HuH-7 (cell line): ENCODE measurements around the gene UBIAD1.
"Not testable (repeated sequence)": the region's sequence is repeated elsewhere in the genome, so short reads cannot be mapped to it uniquely, and the experiment has no call there.

Experiments
- DNase-seq: peaks from one replicate; pipeline ENCODE4 v3.0.0; 2011; ENCODE audit warnings: low spot score

Gene UBIAD1

DNA sequence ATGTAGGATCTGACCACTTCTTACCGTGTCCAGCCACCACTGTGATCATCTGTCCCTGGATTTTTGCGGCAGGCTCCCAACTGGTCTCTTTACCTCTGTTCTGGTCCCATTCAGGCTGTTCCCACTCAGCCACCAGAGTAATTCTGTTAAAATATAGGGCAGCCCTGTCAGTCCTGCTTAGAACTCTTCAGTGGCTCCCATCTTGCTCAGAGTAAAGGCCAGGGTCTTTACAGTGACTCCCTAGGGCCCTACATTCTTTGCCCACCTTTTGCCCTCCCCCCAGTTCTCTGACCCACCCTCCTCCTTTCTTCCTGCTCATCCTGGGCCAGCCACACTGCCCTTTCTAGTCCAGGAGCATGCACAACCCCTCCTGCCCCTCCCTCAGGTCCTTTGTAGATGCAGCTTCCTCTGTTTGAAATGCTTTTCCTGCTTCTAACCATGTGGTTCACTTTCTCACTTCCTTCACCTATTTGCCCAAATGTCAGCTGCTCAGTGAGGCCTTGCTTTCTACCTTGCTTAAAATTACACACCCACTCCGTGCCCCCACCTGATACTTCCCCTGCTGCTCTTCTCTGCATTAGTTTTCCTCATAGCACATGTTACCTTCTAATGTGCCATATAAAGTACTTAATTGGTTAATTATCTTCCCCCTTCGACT, 7.8 kb downstream of the UBIAD1 start:
- no peak for DNase-seq

DNA sequence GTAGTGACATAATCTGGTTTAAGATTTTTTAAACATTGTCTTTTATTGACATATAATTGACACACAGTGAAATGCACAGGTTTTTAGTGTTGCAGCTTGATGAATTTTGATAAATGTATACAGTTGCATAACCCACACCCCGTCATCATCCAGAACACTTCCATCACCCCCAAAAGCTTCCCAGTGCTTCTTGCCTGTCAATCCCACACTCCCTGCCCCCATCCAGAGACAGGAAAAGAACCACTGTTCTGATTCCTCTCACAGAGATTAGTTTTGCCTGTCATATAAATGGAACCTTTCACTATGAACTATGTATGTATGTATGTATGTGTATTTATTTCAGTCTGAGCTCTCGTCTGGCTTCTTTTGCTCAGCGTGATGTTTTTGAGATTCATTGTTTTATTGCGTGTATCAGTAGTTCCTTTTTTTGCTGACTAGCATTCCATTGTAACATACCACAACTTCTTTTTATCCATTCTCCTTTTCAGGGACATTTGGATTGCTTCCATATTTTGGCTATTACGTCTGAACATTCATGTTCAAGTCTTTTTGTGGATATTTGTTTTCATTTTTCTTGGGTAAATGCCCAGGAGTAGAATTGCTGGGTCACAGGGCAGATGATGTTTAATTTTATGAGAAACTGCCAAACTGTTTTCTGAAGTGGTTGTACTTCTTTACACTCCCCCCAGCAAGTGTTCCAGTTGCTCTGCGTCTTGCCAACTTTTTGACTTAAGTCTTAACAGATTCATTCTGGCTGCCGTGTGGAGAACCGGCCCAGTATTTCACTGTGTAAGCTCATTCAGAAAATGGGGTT, 8.7 kb downstream of the UBIAD1 start:
- DNase-seq = no peak

DNA sequence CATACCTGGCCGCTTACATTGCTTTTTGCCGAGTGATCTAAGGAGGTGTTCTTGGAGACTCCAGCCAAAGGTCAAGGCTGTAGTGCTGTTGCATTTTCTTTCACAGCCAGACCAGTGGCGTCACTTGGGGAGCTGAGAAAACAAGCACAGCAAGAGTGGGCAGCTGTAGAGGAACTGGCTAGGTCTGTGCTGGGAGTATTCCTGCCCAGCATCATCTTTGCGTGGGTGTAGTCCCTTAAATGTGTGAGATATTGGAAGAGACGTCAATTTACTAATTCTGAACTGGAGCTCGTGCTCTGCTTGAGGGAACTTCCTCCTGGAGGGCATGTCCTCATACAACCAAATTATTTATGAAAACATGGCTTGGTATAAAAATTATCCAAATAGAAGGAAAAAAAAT, 10.2 kb downstream of the UBIAD1 start:
- DNase-seq = no peak

DNA sequence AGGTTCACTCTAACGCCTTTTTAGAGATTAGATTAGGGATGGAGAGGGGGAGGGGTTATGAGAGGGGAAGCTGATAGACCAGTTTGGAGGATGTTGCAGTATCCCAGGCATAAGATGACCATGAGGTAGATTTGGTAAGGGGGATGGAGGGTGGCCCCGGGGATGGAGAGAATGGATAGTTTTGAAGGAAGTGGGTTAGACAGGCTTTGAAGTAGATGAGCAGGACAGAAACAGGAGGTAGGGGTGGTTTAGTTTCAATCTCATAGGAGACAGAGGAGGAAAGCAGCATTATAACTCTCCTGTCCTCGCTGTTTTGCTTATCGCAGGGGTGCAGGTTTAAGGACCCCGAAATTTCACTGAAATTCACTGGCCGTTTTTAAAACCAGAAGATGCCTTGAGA, 11.8 kb downstream of the UBIAD1 start:
- no peak for DNase-seq

DNA sequence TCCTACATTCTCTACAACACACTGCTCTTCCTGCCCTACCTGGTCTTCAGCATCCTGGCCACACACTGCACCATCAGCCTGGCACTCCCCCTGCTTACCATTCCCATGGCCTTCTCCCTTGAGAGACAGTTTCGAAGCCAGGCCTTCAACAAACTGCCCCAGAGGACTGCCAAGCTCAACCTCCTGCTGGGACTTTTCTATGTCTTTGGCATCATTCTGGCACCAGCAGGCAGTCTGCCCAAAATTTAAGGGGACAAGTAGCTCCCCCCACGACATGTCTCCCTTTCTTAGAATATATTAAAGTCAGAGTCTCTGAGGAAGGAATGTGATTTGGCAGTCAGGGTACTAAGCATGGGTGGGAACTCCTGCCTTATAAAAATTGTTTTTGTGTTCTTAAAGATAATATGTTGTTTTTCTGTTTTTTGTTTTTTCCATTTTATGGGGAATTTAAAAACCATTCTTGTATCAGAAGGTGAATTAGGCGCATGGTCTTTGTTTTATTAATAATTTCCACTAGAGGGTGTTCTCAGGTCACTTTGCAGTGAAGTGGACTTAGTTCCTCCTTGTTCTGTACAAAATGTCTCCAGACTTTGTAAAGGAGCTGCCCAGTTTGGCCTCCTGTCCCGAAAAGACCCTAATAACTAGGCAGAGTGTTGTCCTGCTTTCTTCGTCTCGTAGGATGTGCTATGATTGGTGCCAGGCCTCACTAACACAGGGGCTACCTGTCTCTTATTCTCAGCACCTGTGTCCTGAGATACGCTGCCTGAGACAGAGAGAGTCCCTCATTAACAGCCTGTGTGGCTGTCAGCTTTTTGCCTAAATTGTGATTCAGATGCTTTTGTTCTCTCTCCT, 13.1 kb downstream of the UBIAD1 start:
- no peak for DNase-seq

DNA sequence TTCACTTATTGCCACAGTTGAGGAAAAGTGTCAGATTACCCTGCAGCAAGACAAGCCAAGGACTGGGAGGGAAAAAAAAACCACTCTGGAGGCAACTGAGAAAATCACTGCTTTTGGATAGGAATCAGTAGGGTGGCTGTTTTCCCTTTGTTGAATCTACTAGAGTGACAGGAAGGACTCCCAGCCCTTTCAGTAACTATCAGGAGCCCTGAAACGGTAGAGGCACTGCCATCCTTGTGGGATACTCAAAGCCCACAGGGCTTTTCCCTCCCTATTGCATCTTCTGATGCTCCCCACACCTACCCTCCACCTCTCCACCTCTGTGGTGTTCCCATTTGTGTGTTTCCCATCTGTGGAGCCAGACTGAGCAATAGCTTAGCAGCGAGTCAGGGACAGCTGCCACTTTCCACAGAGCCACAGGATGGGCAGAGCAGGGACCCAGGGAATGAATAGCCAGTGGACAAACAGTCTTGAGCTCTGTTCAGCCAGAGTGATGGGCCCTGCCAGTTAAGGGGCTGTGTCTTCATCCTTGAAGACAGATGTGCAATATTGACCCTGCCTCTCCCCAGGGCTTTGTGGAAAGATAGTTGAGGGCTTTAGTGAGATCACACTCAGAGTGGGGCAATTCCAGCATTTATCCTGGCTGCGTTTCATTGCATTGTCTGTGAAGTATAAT, 13.9 kb downstream of the UBIAD1 start:
- DNase-seq = no peak

DNA sequence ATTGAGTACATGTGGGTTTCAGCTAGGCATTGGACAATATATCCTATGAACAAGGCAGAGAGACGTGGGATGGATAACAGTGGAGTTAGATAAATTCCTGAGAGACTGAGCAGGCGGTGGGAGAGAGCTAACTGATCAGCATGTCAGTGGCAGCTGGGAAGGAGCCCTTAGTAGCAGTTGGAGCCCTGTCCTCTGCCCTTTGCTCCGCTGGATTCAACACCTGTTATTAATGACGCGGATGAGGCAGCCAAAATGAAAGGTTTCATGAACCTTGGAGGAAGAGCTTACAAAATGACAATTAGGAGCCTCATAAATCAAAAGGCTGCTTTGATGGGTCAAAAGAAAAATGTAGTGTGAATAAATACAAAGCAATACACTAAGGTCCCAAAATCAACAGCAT, 16.1 kb downstream of the UBIAD1 start:
- DNase-seq = no peak

DNA sequence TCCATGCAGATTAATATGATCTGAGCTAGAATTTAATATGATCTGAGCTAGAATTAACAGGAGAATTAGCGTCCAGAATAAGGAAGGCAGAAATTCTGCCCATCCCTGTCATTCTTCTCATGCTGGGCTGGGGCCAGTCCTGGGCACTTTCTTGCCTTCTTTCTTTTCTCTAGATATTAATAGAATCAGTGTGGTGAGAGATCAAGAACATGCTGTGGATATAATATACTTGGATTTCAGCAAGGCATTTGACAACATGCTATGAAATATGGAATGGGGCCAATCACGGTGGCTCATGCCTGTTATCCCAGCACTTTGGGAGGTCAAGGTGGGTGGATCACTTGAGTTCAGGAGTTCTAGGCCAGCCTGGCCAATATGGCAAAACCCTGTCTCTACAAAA, 18.1 kb downstream of the UBIAD1 start:
- no peak for DNase-seq

DNA sequence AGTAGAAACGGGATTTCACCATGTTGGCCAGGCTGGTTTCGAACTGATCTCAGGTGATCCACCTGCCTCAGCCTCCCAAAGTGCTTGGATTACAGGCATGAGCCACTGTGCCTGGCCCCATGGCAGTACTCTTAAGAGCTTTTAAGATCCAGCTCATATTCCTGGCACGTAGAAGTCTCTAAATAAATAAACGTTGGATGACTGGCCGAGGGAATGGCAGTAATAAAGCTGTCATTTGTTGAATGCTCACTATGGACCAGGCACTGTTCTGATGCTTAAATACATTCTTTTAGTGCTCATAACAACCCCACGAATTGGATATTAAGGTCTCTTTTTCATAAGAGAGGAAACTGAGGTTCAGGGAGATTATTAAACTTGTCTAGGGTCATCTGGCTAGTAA, 20.9 kb downstream of the UBIAD1 start:
- no peak for DNase-seq

DNA sequence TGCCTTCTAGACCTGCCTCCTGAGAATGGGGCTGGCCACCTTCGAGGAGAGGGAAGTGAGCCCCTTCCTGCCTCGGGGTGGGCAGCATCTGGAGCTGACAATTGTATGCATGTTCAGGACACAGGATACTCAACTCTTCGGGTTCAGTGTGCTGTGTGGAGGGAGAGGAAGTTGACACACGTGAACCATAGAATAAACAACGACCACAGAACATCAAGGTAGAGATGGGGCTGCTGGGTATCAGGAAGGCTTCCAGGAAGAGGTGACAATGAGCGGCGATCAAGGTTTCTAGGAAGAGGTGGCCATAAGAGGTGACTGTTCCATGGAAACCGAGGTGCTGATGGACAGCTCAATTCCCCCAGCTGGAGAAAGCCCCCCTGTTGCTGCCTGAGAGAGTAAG, 22.0 kb downstream of the UBIAD1 start:
- DNase-seq = no peak

DNA sequence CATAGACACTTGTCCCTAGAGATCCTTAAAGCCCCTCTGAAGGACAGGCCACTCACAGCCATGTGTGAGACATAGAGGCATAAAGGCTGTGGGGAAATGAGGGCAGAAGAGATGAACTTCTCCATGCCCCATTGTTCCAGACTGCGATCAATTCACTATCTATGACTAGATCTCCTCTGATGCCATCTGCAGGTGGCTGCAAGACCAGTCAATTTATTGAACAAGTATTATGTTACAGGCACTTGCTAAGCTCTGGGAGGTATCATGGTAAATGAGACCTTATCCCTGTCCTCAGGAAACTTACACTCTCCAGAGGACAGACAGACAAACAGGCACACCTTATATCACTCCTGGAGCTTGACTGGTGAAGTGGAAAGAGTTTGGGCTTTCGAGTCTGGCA, 22.9 kb downstream of the UBIAD1 start:
- DNase-seq = no peak

DNA sequence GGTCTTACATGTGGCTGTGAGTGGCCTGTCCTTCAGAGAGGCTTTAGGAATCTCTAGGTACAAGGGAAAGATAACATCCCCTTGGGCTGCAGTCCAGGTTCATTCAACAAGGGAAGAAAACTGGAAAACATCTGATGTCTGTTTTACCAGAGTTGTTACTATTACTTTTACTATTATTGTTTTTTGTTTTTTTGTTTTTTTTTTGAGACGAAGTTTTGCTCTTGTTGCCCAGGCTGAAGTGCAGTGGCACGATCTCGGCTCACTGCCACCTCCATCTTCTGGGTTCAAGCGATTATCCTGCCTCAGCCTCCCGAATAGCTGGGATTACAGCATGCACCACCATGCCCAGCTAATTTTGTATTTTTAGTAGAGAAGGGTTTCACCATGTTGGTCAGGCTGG, 24.8 kb downstream of the UBIAD1 start:
- not testable (repeated sequence) for DNase-seq

DNA sequence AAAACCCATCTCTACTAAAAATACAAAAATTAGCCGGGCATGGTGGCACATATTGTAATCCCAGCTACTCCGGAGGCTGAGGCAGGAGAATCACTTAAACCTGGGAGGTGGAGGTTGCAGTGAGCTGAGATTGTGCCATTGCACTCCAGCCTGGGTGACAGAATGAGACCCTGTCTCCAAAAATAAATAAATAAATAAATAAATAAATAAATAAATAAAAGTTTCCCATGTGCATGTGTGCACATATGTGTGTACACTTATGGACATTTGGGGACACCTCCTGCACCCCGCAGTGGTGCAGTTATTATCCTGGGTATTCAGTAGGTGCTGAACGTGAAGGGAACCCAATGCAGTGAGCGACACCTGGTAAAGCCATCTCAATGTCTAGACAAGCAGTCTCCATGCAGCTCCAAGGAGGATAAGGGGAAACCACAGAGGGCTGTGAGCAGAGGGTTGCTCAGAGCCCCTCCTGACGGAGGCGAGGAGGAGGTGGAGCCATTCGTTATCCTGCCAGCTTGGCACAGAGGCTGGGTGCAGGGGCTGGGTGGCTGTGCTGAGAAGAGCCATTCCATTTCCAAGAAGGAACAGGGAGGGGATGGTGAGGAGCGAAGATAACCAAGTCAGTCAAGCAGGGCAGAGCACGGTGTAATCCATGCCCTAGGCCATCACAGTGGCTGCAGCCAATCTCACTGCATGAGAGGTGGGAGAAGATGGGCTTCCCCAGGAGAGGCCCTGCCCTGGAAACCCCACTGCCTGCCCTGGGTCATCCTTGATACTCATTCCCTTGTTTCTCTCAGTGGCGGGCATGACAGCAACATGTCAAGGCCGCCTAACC, 25.6 kb downstream of the UBIAD1 start:
- no peak for DNase-seq

DNA sequence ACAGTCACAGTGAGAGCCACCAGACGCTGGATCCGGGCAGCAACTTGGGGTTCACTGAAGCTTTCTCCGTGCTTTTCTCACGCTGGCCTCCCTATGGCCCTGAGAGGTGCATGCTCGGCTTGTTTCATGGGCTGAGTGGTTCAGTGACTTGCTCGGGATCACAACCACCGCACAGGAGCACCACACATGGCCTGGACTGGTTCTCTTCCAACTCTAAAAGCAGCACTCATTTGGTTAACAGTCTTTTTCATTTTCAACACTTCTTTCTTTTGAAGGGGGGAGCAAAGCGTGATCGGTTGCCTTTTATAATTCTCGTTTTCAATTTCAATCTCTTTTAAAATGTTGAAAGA, 26.2 kb downstream of the UBIAD1 start:
- no peak for DNase-seq

DNA sequence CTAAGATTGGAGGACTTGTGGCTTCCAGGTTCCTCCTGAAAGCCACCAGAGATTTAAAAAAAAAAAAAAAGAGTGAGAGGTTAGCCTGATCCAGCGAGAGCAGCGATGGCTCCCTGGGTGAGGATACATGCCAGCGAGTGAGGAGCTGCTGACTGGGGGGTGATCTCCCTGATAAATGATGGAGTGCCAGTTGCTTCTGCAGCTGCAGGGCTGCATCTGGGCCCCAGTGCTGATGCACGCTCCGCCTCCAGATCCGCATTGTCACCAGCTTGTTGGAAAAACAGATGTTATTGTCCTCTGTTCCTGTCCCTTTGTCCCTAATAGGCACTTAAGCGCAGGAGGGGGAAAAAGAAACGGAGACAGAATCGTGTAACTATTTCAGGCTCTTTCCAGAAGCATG, 28.6 kb downstream of the UBIAD1 start:
- DNase-seq = no peak

DNA sequence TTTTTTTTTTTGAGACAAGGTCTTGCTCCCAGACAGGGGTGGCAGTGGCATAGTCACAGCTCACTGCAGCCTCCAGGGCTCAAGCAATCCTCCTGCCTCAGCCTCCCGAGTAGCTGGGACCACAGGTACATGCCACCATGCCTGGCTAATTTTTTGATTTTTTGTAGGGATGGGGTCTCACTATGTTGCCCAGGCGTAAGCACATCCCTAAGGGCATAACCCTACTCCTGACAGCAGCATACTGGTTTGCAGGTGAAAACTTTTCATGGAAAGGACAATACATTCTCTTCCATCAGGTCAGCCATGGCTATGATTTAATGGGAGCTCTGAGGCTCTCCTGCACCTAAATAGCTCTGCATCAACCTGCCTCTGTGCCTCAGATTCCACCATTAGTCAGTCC, 29.4 kb downstream of the UBIAD1 start:
- DNase-seq = no peak

DNA sequence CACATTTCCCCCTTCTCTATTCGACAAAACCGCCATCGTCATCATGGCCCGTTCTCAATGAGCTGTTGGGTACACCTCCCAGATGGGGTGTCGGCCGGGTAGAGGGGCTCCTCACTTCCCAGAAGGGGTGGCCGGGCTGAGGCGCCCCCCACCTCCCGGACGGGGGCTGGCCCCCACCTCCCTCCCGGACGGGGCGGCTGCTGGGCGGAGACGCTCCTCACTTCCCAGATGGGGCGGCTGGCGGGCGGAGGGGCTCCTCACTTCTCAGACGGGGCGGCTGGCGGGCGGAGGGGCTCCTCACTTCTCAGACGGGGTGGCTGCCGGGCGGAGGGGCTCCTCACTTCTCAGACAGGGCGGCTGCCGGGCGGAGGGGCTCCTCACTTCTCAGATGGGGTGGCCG, 32.5 kb downstream of the UBIAD1 start:
- not testable (repeated sequence) for DNase-seq

DNA sequence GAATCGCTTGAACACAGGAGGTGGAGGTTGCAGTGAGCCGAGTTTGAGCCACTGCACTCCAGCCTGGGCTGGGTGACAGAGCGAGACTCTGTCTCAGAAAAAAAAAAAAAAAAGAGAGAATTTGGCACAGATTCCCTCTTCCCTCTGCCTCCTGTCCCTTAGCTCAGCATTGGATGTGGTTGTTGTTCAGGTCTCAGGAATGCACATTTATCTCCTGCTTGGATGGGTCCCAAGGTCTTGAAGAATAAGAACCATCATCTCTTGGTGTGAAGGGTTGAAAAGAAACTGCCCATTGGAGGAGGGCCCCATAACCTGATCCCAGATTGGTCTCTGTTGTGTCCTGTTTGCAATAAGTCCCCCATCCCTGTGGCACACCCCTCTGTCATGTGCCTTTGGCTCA, 34.9 kb downstream of the UBIAD1 start:
- DNase-seq = no peak

DNA sequence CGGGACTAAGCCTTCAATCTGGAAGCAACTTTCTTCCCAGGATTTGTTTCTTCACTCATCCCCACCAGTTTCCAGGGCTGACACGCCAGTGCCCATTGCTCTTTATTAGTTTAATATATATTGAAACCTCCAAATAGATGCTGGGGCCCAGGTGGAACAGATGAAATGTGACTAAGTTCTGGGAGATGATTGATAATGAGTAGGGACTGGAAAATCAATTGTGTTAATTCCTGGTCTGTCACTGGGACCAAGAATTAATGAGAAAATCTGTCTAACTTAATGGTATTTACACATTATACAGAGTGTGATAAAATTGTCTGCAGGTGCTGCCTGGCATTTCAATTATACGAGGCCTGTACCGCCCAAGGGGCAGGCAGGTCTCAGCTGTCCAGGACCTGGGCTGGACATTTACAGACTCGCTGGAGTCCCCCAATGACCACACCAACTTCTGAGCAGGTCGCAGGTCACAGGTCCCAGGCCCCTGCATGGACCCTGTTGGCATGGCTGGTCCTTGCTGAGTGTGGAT, 35.8 kb downstream of the UBIAD1 start:
- DNase-seq = no peak

DNA sequence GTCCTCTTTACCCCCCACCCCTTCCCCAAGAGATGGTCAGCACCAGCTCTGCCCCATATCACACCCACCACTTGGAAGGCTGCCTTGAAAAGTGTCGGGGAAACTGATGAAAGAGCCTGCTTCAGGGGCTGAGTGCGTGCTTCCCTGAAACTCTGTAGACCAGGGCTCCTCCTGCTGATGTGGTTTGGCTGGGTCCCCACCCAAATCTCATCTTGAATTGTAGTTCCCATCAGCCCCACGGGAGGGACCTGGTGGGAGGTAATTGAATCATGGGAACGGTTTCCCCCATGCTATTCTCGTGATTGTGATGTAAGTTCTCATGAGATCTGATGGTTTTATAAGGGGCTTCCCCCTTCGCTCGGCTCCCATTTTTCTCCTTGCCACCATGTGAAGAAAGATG, 36.4 kb downstream of the UBIAD1 start:
- no peak for DNase-seq
